Activated T-cell treated with anti-CD3 and anti-CD28 coated beads for 4 hours (primary cell): ENCODE results near the gene ZSWIM1.
A peak's percentile ranks its signal among the peaks of the same experiment; 100 is the strongest.

Experiments
- DNase-seq: peaks from one replicate; pipeline ENCODE4 v3.0.0-alpha.2; 2020

ZSWIM1 gene

DNA sequence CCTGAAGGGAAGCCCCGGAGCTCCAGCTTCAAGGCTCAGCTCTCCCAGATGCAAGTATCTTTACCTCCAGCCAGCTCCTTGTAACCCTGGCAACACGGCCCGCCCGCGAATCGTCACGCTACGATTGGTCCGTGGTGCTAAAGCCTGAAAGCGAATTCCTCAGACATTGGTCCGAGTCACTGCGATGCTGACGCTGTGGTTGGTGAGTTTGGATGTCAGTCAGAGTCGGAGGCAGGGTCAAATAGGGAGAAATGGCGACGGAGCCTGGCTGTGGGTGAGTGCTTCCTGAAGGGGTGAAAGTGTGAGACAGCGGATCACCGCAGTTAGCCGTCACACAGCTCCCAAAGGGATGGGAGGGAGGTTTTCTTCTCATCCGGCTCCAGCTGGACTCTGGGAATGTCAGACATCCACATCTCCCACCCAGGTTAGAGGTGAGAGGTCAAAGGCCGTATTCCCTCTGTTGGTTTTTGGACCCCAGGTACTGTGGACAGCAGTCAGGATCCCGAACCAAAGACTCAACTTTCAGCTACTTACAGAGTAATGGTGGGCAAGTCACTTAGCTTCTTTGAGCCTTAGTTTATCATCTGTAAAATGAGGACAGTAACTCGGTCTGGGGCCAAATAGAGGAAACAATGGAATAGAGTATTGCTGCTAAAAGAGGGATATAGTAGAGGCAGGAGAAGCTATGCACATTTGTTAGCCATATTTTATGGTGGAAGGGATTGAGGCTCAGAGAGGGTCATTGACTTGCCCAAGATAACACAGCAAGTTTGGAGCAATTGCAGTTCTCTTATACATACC lies at the start of gene ZSWIM1:
ZSWIM1 (plus strand) TSS at position 240 of the 801 bp plus-strand sequence. CDS start 1,366 bp downstream, outside the sequence.
- DNase-seq, result peak; percentile 99

DNA sequence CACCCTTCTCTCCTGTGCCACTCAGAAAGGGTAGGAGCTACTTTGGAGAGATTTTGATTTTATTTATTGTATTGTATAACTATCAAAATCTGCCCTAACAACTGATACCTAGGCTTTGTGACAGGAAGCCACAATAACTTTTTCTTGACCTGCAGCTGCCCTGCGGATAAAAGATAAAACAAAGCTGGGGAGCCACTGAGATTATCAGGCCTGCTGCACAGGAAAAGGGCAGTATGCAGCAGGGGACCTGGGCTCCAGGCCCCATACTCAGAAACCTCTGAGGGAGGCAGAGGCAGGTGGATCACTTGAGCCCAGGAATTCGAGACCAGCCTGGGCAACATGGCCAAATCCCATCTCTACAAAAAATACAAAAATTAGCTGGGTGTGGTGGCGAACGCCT lies 48.4 kb upstream of the ZSWIM1 start:
- DNase-seq, result no peak

DNA sequence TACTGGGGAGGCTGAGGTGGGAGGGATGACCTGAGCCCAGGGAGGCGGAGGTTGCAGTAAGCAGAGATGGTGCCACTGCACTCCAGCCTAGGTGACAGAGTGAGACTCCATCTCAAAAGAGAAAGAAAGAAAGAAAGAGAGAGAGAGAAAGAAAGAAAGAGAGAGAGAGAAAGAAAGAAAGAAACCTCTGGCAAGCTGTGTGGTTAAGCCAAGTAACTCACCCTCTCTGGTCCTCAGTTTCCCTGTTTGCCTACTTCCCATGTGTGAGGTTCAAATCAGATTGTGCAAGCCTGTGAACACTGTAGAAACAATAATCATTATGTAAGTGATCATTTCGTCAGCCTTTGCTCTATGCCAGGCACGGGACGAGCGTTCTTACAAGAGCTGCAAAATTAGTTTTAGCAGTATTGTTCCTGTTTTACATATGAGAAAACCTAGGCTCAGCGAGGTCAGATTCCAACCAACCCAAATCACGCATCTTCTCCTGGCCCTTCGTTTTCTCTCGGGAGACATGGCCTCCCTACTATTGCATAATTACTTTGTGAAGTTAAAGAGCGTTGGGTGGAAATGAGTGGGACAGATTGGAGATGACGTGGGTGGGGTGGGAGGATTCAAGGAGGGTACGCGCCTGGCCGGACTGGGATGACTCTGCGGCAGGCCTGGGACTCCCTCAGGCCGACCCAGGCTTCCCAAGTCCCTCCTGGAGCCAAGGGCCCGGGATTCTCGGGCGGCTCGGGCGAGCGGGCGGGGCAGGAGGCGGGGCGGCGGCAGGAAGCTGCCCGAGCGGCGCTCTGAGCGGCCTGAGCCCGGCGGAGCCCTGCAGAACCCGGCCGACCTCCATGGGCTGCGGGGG lies 47.8 kb upstream of the ZSWIM1 start, which contains the start of gene SNX21:
SNX21 (plus strand) TSS at position 770 of the 853 bp plus-strand sequence. CDS start 121 bp downstream, outside the sequence.
- no peak for DNase-seq

DNA sequence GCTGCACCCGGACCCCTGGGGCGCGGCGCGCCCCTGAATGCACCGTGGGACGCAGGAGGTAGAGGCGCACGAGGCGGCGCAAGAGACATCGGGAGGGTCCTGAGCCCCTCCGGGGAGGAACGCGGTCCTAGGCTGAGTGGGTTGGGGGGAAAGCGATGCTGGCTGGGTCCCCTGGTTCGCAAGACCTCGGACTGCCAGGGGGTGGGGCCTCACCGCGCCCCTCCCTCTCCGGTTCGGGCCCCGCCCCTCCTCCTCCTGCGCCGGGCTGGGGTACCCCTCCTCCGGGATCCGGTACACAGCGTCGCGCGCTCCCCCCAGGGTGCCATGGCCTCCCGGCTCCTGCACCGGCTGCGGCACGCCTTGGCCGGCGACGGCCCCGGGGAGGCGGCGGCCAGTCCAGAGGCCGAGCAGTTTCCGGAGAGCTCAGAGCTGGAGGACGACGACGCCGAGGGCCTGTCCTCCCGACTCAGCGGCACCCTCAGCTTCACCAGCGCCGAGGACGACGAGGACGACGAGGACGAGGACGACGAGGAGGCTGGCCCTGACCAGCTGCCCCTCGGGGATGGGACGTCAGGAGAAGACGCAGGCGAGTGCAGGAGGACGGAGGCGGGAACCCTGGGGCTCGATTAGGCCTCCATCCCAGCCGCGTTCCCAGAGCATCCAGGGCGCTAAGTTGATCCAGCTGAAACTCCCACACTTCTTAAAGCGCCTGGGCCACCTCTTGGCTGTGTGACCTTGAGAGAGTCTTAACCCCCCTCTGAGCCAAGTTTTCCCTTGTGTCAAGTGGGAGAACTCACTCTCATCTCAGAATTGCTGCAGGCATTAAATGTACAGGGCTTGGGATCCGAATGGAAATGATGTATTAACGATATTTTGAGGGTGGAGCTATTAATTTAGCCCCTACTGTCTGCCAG lies 46.9 kb upstream of the ZSWIM1 start:
- peak; percentile 43 for DNase-seq

DNA sequence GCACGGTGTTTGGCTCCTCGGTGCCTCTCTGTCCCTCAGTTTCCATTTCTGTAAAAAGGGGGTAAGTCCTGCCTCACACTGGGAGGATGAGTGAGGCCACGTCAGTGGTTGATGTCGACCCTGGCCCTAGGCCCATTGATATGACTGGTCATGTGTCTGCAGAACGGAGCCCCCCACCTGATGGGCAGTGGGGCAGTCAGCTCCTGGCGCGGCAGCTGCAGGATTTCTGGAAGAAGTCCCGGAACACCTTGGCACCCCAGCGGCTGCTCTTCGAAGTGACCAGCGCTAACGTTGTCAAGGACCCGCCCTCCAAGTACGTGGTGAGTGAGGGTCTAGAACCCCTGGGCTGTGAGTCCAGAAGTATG lies 46.2 kb upstream of the ZSWIM1 start:
- no peak for DNase-seq

DNA sequence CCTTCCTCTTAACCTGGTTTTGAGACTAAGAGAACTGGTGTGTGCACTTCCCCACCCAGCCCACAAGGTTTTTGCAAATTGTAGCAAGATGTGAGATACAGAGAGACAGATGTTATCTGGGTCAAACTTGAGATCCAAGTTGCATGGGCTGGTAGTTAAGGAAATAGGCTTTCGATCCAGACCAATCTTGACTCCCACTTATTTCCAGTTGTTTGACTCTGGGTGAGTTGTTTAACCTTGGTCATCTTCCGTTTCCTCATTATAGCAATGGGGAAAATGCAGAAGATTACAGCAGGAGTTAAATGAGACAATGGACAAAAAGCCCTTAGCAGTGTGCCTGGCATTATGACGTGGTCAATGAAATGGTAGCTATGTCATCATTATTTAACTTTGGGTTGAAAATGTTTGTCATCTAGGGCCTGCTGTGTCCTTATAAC lies 45.7 kb upstream of the ZSWIM1 start:
- DNase-seq, result no peak

DNA sequence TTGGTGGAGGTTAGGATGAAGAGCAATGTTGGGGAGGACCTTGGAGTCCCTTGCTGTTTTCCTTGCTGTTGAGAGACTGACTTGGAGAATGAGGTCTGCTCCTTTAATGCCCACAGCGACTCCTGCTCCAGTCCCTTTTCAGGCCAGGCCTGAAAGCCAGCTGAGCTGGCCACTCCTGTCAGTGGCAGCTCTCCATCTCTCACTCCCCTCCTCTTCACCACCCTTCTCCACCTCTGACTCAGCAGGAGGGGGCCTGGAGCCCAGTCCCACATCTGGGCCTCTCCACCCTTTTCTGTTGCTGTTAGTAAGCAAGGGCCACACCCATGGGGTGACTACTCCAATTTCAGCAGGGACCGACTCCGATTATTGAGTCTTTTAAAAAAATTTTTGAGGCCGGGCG lies 45.2 kb upstream of the ZSWIM1 start:
- no peak for DNase-seq

DNA sequence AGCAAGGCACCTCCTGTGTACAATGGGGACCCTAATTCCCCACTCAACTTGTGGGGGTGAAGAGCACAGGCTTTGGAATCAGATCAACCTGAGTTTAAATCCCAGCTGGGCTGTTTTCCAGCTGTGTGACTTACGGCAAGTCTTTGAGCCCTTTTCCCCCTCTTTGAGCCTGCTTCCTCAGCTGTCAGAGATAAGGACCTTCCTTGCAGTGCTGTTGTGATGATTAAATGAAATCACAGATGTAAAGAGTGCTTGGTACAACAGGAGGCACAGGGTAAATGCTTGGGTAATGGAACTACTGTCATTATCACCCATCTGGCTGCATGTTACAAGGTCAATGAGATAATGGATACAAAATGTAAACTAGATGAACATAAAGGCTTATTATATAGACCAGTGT lies 44.2 kb upstream of the ZSWIM1 start:
- DNase-seq, result no peak

DNA sequence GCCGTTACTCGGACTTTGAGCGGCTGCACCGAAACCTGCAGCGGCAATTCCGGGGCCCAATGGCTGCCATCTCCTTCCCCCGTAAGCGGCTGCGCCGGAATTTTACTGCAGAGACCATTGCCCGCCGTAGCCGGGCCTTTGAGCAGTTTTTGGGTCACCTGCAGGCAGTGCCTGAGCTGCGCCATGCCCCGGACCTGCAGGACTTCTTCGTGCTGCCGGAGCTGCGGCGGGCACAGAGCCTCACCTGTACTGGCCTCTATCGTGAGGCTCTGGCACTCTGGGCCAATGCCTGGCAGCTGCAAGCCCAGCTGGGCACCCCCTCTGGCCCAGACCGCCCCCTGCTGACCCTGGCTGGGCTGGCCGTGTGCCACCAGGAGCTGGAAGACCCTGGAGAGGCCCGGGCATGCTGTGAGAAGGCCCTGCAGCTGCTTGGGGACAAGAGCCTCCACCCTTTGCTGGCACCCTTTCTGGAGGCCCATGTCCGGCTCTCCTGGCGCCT lies 40.3 kb upstream of the ZSWIM1 start:
- DNase-seq, result no peak

DNA sequence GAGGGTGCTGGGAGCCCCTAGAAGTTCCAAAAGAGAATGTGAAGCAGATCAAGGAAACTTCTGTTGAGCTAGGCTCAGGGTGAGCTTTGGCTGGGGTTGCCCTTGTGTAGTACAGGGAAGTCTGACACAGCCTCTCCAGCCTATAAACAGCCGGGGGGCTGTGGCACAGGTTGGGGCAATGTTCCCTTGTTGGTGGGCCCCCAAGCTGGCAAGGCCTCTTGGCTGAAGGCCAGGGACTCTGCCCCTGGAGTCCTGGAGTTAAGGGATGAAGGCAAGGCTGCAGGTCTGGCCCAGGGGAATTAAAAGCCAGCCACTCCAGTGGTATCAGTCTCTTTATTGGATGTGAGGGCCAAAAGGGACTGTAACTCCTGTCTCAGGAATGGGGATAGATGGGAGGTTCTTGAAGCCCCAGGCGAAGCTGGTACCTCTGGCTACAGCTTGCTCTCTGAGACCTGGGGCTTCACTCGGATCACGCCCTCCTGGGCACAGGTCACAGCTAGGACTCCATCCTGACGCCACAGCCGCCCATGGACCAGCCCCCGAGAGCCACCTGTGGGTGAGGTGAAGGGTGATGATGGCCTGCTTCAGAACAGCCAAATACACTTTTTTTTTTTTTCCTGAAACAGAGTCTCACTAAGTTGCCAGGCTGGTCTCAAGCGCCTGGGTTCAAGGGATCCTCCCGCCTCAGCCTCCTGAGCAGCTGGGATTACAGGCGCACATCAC lies 39.5 kb upstream of the ZSWIM1 start:
- DNase-seq, result no peak

DNA sequence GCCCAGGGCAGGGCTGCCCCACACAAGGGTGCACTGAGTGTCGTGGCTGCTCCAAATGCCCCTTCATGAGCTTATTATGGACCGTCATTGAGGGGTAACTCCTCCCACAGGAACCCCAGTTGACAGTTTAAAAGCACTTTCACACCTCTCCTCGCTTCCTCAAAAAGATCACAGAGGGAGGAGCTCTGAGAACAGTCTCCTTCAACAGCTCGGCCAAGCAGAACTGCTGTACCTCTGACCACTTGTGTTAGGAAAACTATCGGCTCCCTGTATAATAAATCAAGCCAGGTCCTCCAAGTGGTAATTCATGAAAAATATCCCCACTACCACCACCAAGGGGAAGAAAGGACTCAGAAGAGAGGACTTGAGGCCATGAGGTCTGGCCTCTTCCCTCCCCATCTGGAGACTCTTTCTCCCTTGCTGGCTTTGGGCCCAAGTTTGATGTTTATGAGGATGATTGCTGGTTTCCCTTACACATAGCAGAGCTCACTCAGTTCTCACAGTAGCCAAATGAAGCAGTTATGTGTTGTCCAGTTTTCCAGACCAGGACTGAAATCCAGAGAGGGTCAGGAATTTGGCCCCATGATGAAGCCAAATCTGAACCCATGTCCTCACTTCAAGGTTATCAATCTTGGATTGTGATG lies 38.7 kb upstream of the ZSWIM1 start:
- DNase-seq, result no peak

DNA sequence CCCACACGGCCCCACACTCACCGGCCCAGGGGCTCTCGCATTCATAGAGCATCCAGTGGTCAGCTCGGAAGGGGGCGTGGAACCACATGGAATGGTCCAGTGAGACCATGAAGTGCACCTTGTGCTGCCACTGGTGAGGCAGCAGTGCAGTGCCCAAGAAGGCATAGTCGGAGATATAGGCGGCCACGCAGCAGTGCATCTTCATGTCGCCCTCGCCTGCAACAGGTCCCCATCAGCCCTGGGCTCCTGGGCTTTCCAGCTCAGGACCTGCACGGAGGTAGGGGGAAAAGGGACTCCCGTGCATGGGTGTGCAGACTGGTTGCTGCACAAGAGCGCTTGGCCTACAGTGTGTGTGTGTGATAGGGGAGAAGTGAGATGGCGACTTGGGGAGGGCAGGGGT lies 37.5 kb upstream of the ZSWIM1 start:
- DNase-seq, result no peak

DNA sequence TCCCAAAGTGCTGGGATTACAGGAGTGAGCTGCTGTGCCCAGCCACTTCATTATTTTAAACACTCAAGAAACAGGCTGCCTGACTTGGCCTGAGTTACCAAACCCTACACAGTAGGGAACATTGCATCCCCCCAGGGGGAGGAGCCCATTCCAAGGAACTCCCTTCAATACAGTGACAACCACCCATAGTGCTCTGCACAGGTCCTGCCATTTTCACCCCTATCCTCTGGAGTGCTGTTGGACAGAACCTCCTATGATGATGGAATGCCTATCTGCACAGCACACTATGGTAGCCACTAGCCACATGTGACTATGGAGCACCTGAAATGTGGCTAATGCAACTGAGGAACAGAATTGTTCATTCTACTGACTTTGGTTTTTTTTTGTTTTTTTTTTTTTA lies 35.6 kb upstream of the ZSWIM1 start:
- DNase-seq, result no peak

DNA sequence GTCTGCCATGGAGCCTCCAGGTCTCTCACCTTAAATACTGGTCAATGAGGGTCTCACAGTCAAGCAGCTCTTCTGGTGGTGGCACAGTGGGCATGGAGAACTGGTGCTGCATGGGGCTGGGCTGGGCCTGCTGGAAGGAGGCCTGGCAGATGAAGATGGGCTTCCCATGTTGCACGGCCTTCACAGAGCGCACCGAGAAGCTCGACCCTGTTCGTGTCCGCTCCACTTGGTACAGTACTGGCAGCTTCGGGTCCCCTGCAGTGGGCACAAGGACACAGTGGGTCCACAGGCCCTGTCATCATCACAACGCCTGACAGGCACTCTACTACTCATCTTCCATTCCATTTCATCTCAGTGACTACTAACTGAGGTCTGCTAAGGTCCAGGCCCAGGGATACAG lies 32.6 kb upstream of the ZSWIM1 start:
- DNase-seq, result no peak

DNA sequence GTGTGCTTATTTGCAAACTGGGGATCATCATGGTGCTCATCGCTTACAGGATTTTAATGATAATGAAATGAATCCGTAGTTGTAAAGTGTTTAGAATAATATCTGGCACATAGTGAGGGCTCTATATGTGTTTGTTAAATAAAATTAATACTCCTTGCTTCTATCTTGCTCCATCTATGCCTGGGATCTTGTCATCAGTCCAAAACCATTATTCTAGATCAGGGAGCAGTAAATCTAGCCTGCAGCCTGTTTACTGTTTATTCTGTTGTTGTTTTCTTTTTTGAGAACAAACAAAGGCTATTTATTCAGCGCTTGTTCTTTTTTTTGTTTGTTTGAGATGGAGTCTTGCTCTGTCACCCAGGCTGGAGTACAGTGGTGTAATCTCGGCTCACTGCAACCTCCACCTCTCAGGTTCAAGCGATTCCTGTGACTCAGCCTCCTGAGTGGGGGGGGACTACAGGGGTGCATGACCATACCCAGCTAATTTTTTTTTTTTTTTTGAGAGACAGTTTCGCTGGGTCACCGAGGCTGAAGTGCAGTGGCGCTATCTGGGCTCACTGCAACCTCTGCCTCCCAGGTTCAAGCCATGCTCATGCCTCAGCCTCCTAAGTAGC lies 32.0 kb upstream of the ZSWIM1 start:
- DNase-seq, result no peak

DNA sequence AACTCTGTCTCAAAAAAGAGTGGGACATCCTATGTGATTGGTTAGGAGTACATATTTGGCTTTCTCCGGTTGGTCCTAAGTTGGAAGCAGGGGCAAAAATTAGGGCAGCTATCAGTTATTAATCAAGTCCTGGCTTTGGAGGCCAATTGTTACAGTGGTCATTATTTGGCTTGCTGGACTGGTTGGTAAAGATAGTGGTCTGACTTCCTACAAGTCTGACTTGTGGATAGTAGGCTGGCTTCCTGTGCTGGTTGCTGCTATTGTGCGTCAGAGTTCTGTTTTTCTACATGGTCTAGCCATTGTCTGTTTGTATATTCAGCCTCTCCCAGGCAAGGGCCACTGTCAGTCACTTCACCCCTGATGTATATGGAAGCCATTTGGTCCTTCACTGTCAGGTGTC lies 30.8 kb upstream of the ZSWIM1 start:
- no peak for DNase-seq

DNA sequence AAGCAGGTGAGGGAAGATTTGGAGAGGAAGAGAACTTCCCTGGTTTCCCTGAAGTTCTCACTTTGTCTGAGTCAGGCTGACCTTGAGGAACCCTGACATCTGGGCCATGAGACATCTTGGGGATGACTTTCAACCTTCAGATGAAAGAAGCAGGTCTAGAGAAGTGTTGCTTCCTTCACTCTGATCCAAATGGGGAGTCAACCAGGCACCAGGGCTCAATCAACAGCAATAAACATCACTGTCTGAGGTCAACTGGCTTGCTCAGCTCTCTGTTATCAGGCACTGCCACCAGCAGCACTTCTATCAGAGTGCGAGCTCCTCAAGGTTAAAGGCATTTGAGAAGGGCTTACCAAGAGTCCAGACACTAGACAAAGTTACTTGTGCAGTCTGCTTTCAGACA lies 30.1 kb upstream of the ZSWIM1 start:
- no peak for DNase-seq

DNA sequence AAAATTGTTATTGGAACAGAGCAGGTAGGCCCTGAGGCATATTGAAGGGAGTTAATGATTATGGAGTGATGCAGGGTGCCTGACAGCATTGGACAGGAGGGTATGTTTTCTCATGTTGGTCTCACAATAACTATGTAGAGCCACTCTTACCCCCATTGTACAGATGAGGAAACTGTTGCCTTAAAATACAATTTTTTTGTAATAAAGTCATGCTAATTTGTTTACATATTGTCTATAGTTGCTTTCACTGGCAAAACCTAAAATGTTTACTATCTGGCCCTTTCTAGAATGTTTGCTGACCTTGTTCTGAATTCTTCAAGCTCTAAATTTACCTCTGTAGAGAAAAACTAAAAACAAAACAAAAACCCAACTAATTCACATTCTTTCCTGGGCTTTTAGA lies 29.5 kb upstream of the ZSWIM1 start:
- no peak for DNase-seq

DNA sequence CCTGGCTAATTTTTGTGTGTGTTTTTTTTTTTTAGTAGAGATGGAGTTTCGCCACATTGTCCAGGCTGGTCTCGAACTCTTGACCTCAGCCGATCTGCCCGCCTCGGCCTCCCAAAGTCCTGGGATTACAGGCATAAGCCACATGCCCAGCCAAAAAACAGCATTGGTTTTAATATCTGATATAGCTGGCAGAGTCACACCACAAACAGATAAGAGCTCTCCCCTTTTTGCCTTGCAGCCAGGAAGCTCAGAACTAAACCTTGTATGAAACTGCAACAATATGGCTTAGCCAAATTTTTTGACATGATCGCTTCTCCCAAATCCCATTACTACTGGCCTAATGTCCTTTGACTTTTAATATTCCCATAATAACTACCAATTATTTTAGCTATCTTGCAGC lies 28.7 kb upstream of the ZSWIM1 start:
- no peak for DNase-seq

DNA sequence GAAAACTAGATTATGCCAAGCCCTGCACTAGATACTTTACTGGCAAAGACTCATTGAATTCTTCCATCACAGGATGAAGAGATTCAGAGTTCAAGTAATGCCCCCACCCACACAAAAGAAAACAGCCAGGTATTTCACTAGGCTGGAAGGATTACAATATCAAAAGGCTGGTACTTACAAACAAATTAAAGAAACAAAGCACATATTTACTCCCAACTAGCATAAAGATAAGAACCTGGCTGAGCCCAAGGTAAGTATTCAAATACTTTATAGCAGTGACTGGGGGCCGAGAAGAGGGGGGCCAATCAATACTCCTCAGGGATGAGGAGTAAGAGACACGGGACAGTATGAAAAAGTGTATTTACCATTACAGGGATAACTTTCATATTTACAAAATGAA lies 27.5 kb upstream of the ZSWIM1 start:
- DNase-seq, result no peak
